ENCODE data around the gene C16orf82. TPM values are rescaled to one million over a fixed set of nuclear protein-coding genes. Genes with fewer than 3 reads are reported as not detected.

The C16orf82 gene
- total RNA-seq, 1 experiment from 2014 or later = not detected

GRCh38 chr16:27098366-27099049 is 31.8 kb downstream of the C16orf82 start:
- Mint-ChIP-seq H3K9me3 (peaks cover 32% of the 10 kb centered on the region), H3K4me3 (no peak overlapping the region), H3K36me3 (no peaks in the 10 kb centered on the region), H3K27me3 (ENCODE audit: low read depth) (peaks cover 7% of the 10 kb centered on the region; the same call in 1 of the 2 replicates), H3K27ac (no peak overlapping the region), H3K4me1 (no peaks in the 10 kb centered on the region)
- ChIA-PET CTCF (interaction anchor here (0.8 to 1.9 kb wide), 2 partner anchors 12 kb away, joined by 7 to 14 read pairs; no protein-coding TSS in a partner anchor), POLR2A (no interaction called here)
- DNase-seq (ENCODE audit: low spot score) (no peak), ATAC-seq (no peak)
- TF ChIP-seq ZNF532 (CRISPR knock-in tag; IDR thresholded peaks at IDR 0.05; ENCODE audit: borderline replicate concordance) (no peak), SP1 (CRISPR knock-in tag; conservative IDR thresholded peaks at IDR 0.05) (no peak), ZNF263 (CRISPR knock-in tag; IDR thresholded peaks at IDR 0.05; ENCODE audit: low read depth) (no peak), OVOL2 (CRISPR knock-in tag; IDR thresholded peaks at IDR 0.05; ENCODE audit: borderline replicate concordance) (no peak), ZNF425 (CRISPR knock-in tag; conservative IDR thresholded peaks at IDR 0.05) (no peak)

GRCh38 chr16:27102701-27103575 is 36.2 kb downstream of the C16orf82 start:
- Mint-ChIP-seq H3K4me3 (no peak overlapping the region), H3K9me3 (peaks cover 13% of the 10 kb centered on the region), H3K27ac (no peak overlapping the region), H3K4me1 (peaks cover 9% of the 10 kb centered on the region), H3K36me3 (no peaks in the 10 kb centered on the region), H3K27me3 (ENCODE audit: low read depth) (peaks cover 3% of the 10 kb centered on the region; the same call in 1 of the 2 replicates)
- CTCF ChIA-PET = interaction anchor here (2.1 kb wide), 1 partner anchor 22 kb away, joined by 4 read pairs; no protein-coding TSS in a partner anchor
- POLR2A ChIA-PET = no interaction called here
- DNase-seq (ENCODE audit: low spot score) = no peak
- ATAC-seq = no peak
- TF ChIP-seq ATF2 (CRISPR knock-in tag; IDR thresholded peaks at IDR 0.05; ENCODE audit: borderline replicate concordance, low read depth) = no peak
- TF ChIP-seq ETV6 (CRISPR knock-in tag; IDR thresholded peaks at IDR 0.05) = no peak
- no peak for TF ChIP-seq AFF4 (CRISPR knock-in tag; IDR thresholded peaks at IDR 0.05; ENCODE audit: borderline replicate concordance)
- no peak for TF ChIP-seq ERG (CRISPR knock-in tag; IDR thresholded peaks at IDR 0.05)
- no peak for TF ChIP-seq ZNF232 (CRISPR knock-in tag; IDR thresholded peaks at IDR 0.05)
- TF ChIP-seq PRDM15 (CRISPR knock-in tag; IDR thresholded peaks at IDR 0.05) = no peak
- no peak for TF ChIP-seq GABPB1 (CRISPR knock-in tag; IDR thresholded peaks at IDR 0.05)
- TF ChIP-seq ZNF671 (CRISPR knock-in tag; IDR thresholded peaks at IDR 0.05) = no peak
- TF ChIP-seq PRRX2 (CRISPR knock-in tag; IDR thresholded peaks at IDR 0.05) = no peak
- TF ChIP-seq RELA (CRISPR knock-in tag; IDR thresholded peaks at IDR 0.05; ENCODE audit: borderline replicate concordance) = no peak

All from WTC11 (cell line).